Measurements from ENCODE around the gene CATSPER3. TPM values are rescaled to one million over a fixed set of nuclear protein-coding genes. Genes with fewer than 3 reads are reported as not detected.

CATSPER3 gene
- total RNA-seq, 5 donors from 2014 or later (not counting 1 experiment from before 2014, with no cell fraction given): 0.44 to 1.1 (median 0.93) TPM; not detected in 2

GRCh38 chr5:135033901-135034235, 66.2 kb downstream of the CATSPER3 start, which contains the start of gene PITX1:
Gene PITX1 (minus strand): TSS chr5:135034228. CDS start chr5:135033881, 347 bp downstream.
- Mint-ChIP-seq H3K9me3 (no peaks in the 10 kb centered on the region), H3K27ac (no peak within 1 kb of the TSS), H3K36me3 (no peaks in the 10 kb centered on the region), H3K4me3 (peak within 1 kb of the TSS; percentile 66 to 82 (median 78)), H3K27me3 (peaks cover 67 to 79% of the 10 kb centered on the region in 2 donors), H3K4me1 (peaks cover 42 to 48% (median 43%) of the 10 kb centered on the region in 3 donors)
- Histone ChIP-seq H3K9me3 (no peaks in the 10 kb centered on the region), H3K4me3 (ENCODE audit: control insufficient read depth in 1 of 2, extremely low read depth in 1 of 2, low read length in 1 of 2) (peak within 1 kb of the TSS; percentile 9 to 84), H3K36me3 (ENCODE audit: control insufficient read depth in 2 of 2, extremely low read depth in 1 of 2, insufficient read depth in 1 of 2, low read length in 1 of 2) (no peaks in the 10 kb centered on the region), H3K4me1 (ENCODE audit: control insufficient read depth in 1 of 2, extremely low read depth in 1 of 2, insufficient read depth in 2 of 2, low read length in 2 of 2) (peaks cover 0 to 42% of the 10 kb centered on the region in 2 experiments), H3K27me3 (replicated peaks in 1 of 2; ENCODE audit: control insufficient read depth in 2 of 2, extremely low read depth in 1 of 2, insufficient read depth in 2 of 2, low read length in 1 of 2) (peaks cover 8 to 78% of the 10 kb centered on the region in 2 experiments), H3K27ac (ENCODE audit: low read length) (no peak within 1 kb of the TSS)
- peak; percentile 17 to 32 (median 27) for ATAC-seq (replicated peaks in 1 of 4)
- DNase-seq: no peak
- WGBS (ENCODE audit: insufficient coverage): 2% methylated on average over 48 of the region's 49 CpGs
- ChIA-PET POLR2A (no interaction called here), CTCF (interaction anchor here in 1 of 2 donors (0.5 kb wide), 1 partner anchor 374 kb away, joined by 6 read pairs; no protein-coding TSS in a partner anchor)

- 5% methylated on average over 42 of the region's 65 CpGs for WGBS (ENCODE audit: insufficient coverage)
- Histone ChIP-seq H3K36me3 (ENCODE audit: control insufficient read depth in 2 of 2, extremely low read depth in 1 of 2, insufficient read depth in 1 of 2, low read length in 1 of 2) (no peaks in the 10 kb centered on the region), H3K27me3 (replicated peaks in 1 of 2; ENCODE audit: control insufficient read depth in 2 of 2, extremely low read depth in 1 of 2, insufficient read depth in 2 of 2, low read length in 1 of 2) (peaks cover 8 to 79% of the 10 kb centered on the region in 2 experiments), H3K27ac (ENCODE audit: low read length) (no peak overlapping the region), H3K4me1 (ENCODE audit: control insufficient read depth in 1 of 2, extremely low read depth in 1 of 2, insufficient read depth in 2 of 2, low read length in 2 of 2) (peaks cover 0 to 43% of the 10 kb centered on the region in 2 experiments), H3K9me3 (no peaks in the 10 kb centered on the region), H3K4me3 (ENCODE audit: control insufficient read depth in 1 of 2, extremely low read depth in 1 of 2, low read length in 1 of 2) (peak overlapping the region in 1 of 2 donors; percentile 84)
- Mint-ChIP-seq H3K36me3 (no peaks in the 10 kb centered on the region), H3K9me3 (no peaks in the 10 kb centered on the region), H3K4me1 (peaks cover 40 to 47% (median 41%) of the 10 kb centered on the region in 3 donors), H3K27ac (no peak overlapping the region), H3K27me3 (peaks cover 64 to 76% of the 10 kb centered on the region in 2 donors), H3K4me3 (peak overlapping the region; percentile 66 to 82 (median 78))
- CTCF ChIA-PET: no interaction called here
- DNase-seq (peak in 2 of 35 experiments; percentile 19 to 21), ATAC-seq (replicated peaks in 1 of 4) (peak; percentile 25 to 36 (median 34))
- POLR2A ChIA-PET: no interaction called here
Measured at GRCh38 chr5:135034236-135034962, 66.7 kb downstream of the CATSPER3 start.

GRCh38 chr5:135034963-135035677, 67.4 kb downstream of the CATSPER3 start:
- Histone ChIP-seq H3K36me3 (ENCODE audit: control insufficient read depth in 2 of 2, extremely low read depth in 1 of 2, insufficient read depth in 1 of 2, low read length in 1 of 2) (no peaks in the 10 kb centered on the region), H3K4me3 (ENCODE audit: control insufficient read depth in 1 of 2, extremely low read depth in 1 of 2, low read length in 1 of 2) (peak overlapping the region in 1 of 2 donors; percentile 40), H3K27ac (ENCODE audit: low read length) (no peak overlapping the region), H3K27me3 (replicated peaks in 1 of 2; ENCODE audit: control insufficient read depth in 2 of 2, extremely low read depth in 1 of 2, insufficient read depth in 2 of 2, low read length in 1 of 2) (peaks cover 8 to 81% of the 10 kb centered on the region in 2 experiments), H3K9me3 (no peaks in the 10 kb centered on the region), H3K4me1 (ENCODE audit: control insufficient read depth in 1 of 2, extremely low read depth in 1 of 2, insufficient read depth in 2 of 2, low read length in 2 of 2) (peaks cover 0 to 47% of the 10 kb centered on the region in 2 experiments)
- Mint-ChIP-seq H3K27me3 (peaks cover 58 to 71% of the 10 kb centered on the region in 2 donors), H3K4me1 (peaks cover 34 to 45% (median 40%) of the 10 kb centered on the region in 3 donors), H3K27ac (no peak overlapping the region), H3K36me3 (no peaks in the 10 kb centered on the region), H3K9me3 (no peaks in the 10 kb centered on the region), H3K4me3 (peak overlapping the region; percentile 59 to 82 (median 66))
- CTCF ChIA-PET: no interaction called here
- POLR2A ChIA-PET: no interaction called here
- 71% methylated on average over 10 of the region's 14 CpGs for WGBS (ENCODE audit: insufficient coverage)
- DNase-seq: no peak
- no peak for ATAC-seq (replicated peaks in 1 of 4)

- Histone ChIP-seq H3K36me3 (ENCODE audit: control insufficient read depth in 2 of 2, extremely low read depth in 1 of 2, insufficient read depth in 1 of 2, low read length in 1 of 2) (no peaks in the 10 kb centered on the region), H3K27me3 (replicated peaks in 1 of 2; ENCODE audit: control insufficient read depth in 2 of 2, extremely low read depth in 1 of 2, insufficient read depth in 2 of 2, low read length in 1 of 2) (peaks cover 8 to 81% of the 10 kb centered on the region in 2 experiments), H3K4me1 (ENCODE audit: control insufficient read depth in 1 of 2, extremely low read depth in 1 of 2, insufficient read depth in 2 of 2, low read length in 2 of 2) (peaks cover 0 to 48% of the 10 kb centered on the region in 2 experiments), H3K9me3 (no peaks in the 10 kb centered on the region), H3K27ac (ENCODE audit: low read length) (no peak overlapping the region), H3K4me3 (ENCODE audit: control insufficient read depth in 1 of 2, extremely low read depth in 1 of 2, low read length in 1 of 2) (no peak overlapping the region)
- no peak for DNase-seq
- 40% methylated on average over 1 of the region's 6 CpGs for WGBS (ENCODE audit: insufficient coverage)
- no peak for ATAC-seq (replicated peaks in 1 of 4)
- CTCF ChIA-PET: no interaction called here
- Mint-ChIP-seq H3K9me3 (no peaks in the 10 kb centered on the region), H3K4me1 (peaks cover 30 to 46% (median 37%) of the 10 kb centered on the region in 3 donors), H3K4me3 (peak overlapping the region in 1 of 3 donors; percentile 82), H3K27me3 (peaks cover 58 to 71% of the 10 kb centered on the region in 2 donors), H3K27ac (no peak overlapping the region), H3K36me3 (no peaks in the 10 kb centered on the region)
- POLR2A ChIA-PET: no interaction called here
Measured at GRCh38 chr5:135035678-135036030, 67.9 kb downstream of the CATSPER3 start.

GRCh38 chr5:135036405-135036804, 68.7 kb downstream of the CATSPER3 start:
- CTCF ChIA-PET: no interaction called here
- no CpG with 5 or more reads among the region's 4 CpGs for WGBS (ENCODE audit: insufficient coverage)
- no peak for DNase-seq
- peaks cover 57 to 72% of the 10 kb centered on the region in 2 donors for H3K27me3 Mint-ChIP-seq
- H3K9me3 ChIP-seq: no peaks in the 10 kb centered on the region
- H3K9me3 Mint-ChIP-seq: no peaks in the 10 kb centered on the region
- peaks cover 0 to 43% of the 10 kb centered on the region in 2 experiments for H3K4me1 ChIP-seq (ENCODE audit: control insufficient read depth in 1 of 2, extremely low read depth in 1 of 2, insufficient read depth in 2 of 2, low read length in 2 of 2)
- peaks cover 8 to 81% of the 10 kb centered on the region in 2 experiments for H3K27me3 ChIP-seq (replicated peaks in 1 of 2; ENCODE audit: control insufficient read depth in 2 of 2, extremely low read depth in 1 of 2, insufficient read depth in 2 of 2, low read length in 1 of 2)
- no peaks in the 10 kb centered on the region for H3K36me3 ChIP-seq (ENCODE audit: control insufficient read depth in 2 of 2, extremely low read depth in 1 of 2, insufficient read depth in 1 of 2, low read length in 1 of 2)
- ATAC-seq (replicated peaks in 1 of 4): no peak
- no peaks in the 10 kb centered on the region for H3K36me3 Mint-ChIP-seq
- POLR2A ChIA-PET: no interaction called here
- peaks cover 24 to 43% (median 33%) of the 10 kb centered on the region in 3 donors for H3K4me1 Mint-ChIP-seq
- H3K27ac ChIP-seq (ENCODE audit: low read length): no peak overlapping the region
- H3K4me3 ChIP-seq (ENCODE audit: control insufficient read depth in 1 of 2, extremely low read depth in 1 of 2, low read length in 1 of 2): no peak overlapping the region
- no peak overlapping the region for H3K4me3 Mint-ChIP-seq
- no peak overlapping the region for H3K27ac Mint-ChIP-seq

- peaks cover 7 to 83% of the 10 kb centered on the region in 2 experiments for H3K27me3 ChIP-seq (replicated peaks in 1 of 2; ENCODE audit: control insufficient read depth in 2 of 2, extremely low read depth in 1 of 2, insufficient read depth in 2 of 2, low read length in 1 of 2)
- no peaks in the 10 kb centered on the region for H3K9me3 ChIP-seq
- CTCF ChIA-PET: no interaction called here
- DNase-seq: no peak
- POLR2A ChIA-PET: no interaction called here
- Mint-ChIP-seq H3K4me3 (peak overlapping the region in 1 of 3 donors; percentile 51), H3K27me3 (peaks cover 59 to 71% of the 10 kb centered on the region in 2 donors), H3K36me3 (no peaks in the 10 kb centered on the region), H3K27ac (no peak overlapping the region), H3K4me1 (peaks cover 16 to 35% (median 25%) of the 10 kb centered on the region in 3 donors), H3K9me3 (no peaks in the 10 kb centered on the region)
- no peaks in the 10 kb centered on the region for H3K36me3 ChIP-seq (ENCODE audit: control insufficient read depth in 2 of 2, extremely low read depth in 1 of 2, insufficient read depth in 1 of 2, low read length in 1 of 2)
- no peak for ATAC-seq (replicated peaks in 1 of 4)
- peaks cover 0 to 39% of the 10 kb centered on the region in 2 experiments for H3K4me1 ChIP-seq (ENCODE audit: control insufficient read depth in 1 of 2, extremely low read depth in 1 of 2, insufficient read depth in 2 of 2, low read length in 2 of 2)
- WGBS (ENCODE audit: insufficient coverage): 15% methylated on average over 6 of the region's 11 CpGs
- no peak overlapping the region for H3K4me3 ChIP-seq (ENCODE audit: control insufficient read depth in 1 of 2, extremely low read depth in 1 of 2, low read length in 1 of 2)
- no peak overlapping the region for H3K27ac ChIP-seq (ENCODE audit: low read length)
Measured at GRCh38 chr5:135037519-135038204, 70.0 kb downstream of the CATSPER3 start.
